HUES64 (cell line): ENCODE data around the gene NHSL1.

ENCODE experiments used
- H3K27ac ChIP-seq: 2 replicates; pipeline ENCODE4 v1.7.0; 2013; ENCODE audit warnings: low read depth, low read length, inconsistent platforms
- H3K27me3 ChIP-seq: 2 replicates; pipeline ENCODE4 v1.6.1; 2013; ENCODE audit warnings: mild to moderate bottlenecking, low read length; ENCODE audit not compliant: insufficient read depth
- H3K36me3 ChIP-seq: 2 replicates; pipeline ENCODE4 v1.6.1; 2013; ENCODE audit warnings: mild to moderate bottlenecking, low read length; ENCODE audit not compliant: insufficient read depth
- H3K4me1 ChIP-seq: 2 replicates; pipeline ENCODE4 v1.6.1; 2013; ENCODE audit warnings: mild to moderate bottlenecking, low read length, moderate library complexity; ENCODE audit not compliant: insufficient read depth
- H3K4me3 ChIP-seq: 2 replicates; pipeline ENCODE4 v1.5.1; 2013; ENCODE audit warnings: mild to moderate bottlenecking, low read length, moderate library complexity
- H3K9ac ChIP-seq: 2 replicates; pipeline ENCODE4 v1.6.1; 2013; ENCODE audit warnings: mild to moderate bottlenecking, low read depth, low read length
- H3K9me3 ChIP-seq: 2 replicates; pipeline ENCODE4 v1.6.1; 2013; ENCODE audit warnings: low read depth, low read length; ENCODE audit not compliant: insufficient read depth
- WGBS: fragments of 150-250, 120-280 bp; methylation state at CpG from one replicate; pipeline ENCODE4 v1.1.7; 2013; ENCODE audit warnings: missing lambda C conversion rate; 5-methylcytosine and 5-hydroxymethylcytosine counted together

NHSL1 gene

GRCh38 chr6:138492871-138493270 lies 6.4 kb downstream of the NHSL1 start:
- H3K36me3 ChIP-seq: peaks cover 3% of the 10 kb centered on the region; the same call in 1 of the 2 replicates
- no peaks in the 10 kb centered on the region for H3K9me3 ChIP-seq
- H3K27me3 ChIP-seq: no peaks in the 10 kb centered on the region
- WGBS: 97% methylated on average over 2 of the region's 2 CpGs
- H3K27ac ChIP-seq: peak overlapping the region; percentile 33; the same call in 1 of the 2 replicates
- no peak overlapping the region for H3K9ac ChIP-seq
- peaks cover 47% of the 10 kb centered on the region for H3K4me1 ChIP-seq
- no peak overlapping the region for H3K4me3 ChIP-seq

GRCh38 chr6:138492113-138492512 lies 7.2 kb downstream of the NHSL1 start:
- H3K36me3 ChIP-seq: peaks cover 3% of the 10 kb centered on the region; the same call in 1 of the 2 replicates
- WGBS: 80% methylated on average over 4 of the region's 4 CpGs
- no peaks in the 10 kb centered on the region for H3K9me3 ChIP-seq
- H3K27ac ChIP-seq: no peak overlapping the region
- H3K9ac ChIP-seq: no peak overlapping the region
- H3K4me3 ChIP-seq: no peak overlapping the region
- no peaks in the 10 kb centered on the region for H3K27me3 ChIP-seq
- peaks cover 41% of the 10 kb centered on the region for H3K4me1 ChIP-seq

- Histone ChIP-seq H3K36me3 (peaks cover 3% of the 10 kb centered on the region; the same call in 1 of the 2 replicates), H3K9me3 (no peaks in the 10 kb centered on the region), H3K27me3 (no peaks in the 10 kb centered on the region), H3K4me3 (no peak overlapping the region), H3K9ac (no peak overlapping the region), H3K4me1 (peaks cover 45% of the 10 kb centered on the region), H3K27ac (no peak overlapping the region)
- 98% methylated on average over 1 of the region's 1 CpG for WGBS
Observed at GRCh38 chr6:138491017-138491416, 8.3 kb downstream of the NHSL1 start.

GRCh38 chr6:138489846-138490245 lies 9.4 kb downstream of the NHSL1 start:
- no peaks in the 10 kb centered on the region for H3K36me3 ChIP-seq
- no peaks in the 10 kb centered on the region for H3K9me3 ChIP-seq
- H3K9ac ChIP-seq: no peak overlapping the region
- 78% methylated on average over 1 of the region's 2 CpGs for WGBS
- peaks cover 56% of the 10 kb centered on the region for H3K4me1 ChIP-seq
- H3K27ac ChIP-seq: no peak overlapping the region
- H3K27me3 ChIP-seq: no peaks in the 10 kb centered on the region
- no peak overlapping the region for H3K4me3 ChIP-seq

GRCh38 chr6:138487102-138487604 lies 12.1 kb downstream of the NHSL1 start:
- 93% methylated on average over 6 of the region's 6 CpGs for WGBS
- H3K4me3 ChIP-seq: no peak overlapping the region

GRCh38 chr6:138486249-138487101 lies 12.8 kb downstream of the NHSL1 start:
- Histone ChIP-seq H3K27ac (peak overlapping the region; percentile 51), H3K4me1 (peaks cover 45% of the 10 kb centered on the region), H3K36me3 (no peaks in the 10 kb centered on the region), H3K9ac (peak overlapping the region; percentile 37), H3K27me3 (no peaks in the 10 kb centered on the region), H3K4me3 (no peak overlapping the region), H3K9me3 (no peaks in the 10 kb centered on the region)
- WGBS: 67% methylated on average over 4 of the region's 4 CpGs

More at GRCh38 chr6:138487102-138487604, 12.1 kb downstream of the NHSL1 start:
- Histone ChIP-seq H3K27ac (no peak overlapping the region), H3K9me3 (no peaks in the 10 kb centered on the region), H3K36me3 (no peaks in the 10 kb centered on the region), H3K9ac (no peak overlapping the region), H3K27me3 (no peaks in the 10 kb centered on the region), H3K4me1 (peaks cover 49% of the 10 kb centered on the region)

- Histone ChIP-seq H3K4me3 (peak overlapping the region; percentile 31), H3K9me3 (no peaks in the 10 kb centered on the region), H3K9ac (peak overlapping the region; percentile 37; the same call in 1 of the 2 replicates), H3K27me3 (no peaks in the 10 kb centered on the region), H3K36me3 (no peaks in the 10 kb centered on the region), H3K4me1 (peaks cover 49% of the 10 kb centered on the region), H3K27ac (peak overlapping the region; percentile 51)
- WGBS: 62% methylated on average over 13 of the region's 13 CpGs
Observed at GRCh38 chr6:138485586-138486248, 13.6 kb downstream of the NHSL1 start.

- peak overlapping the region; percentile 51 for H3K27ac ChIP-seq
- H3K27me3 ChIP-seq: no peaks in the 10 kb centered on the region
- no peaks in the 10 kb centered on the region for H3K9me3 ChIP-seq
- peaks cover 49% of the 10 kb centered on the region for H3K4me1 ChIP-seq
- H3K36me3 ChIP-seq: 0 out of 2 replicates have a peak, but pooled peaks cover 3% of the 10 kb centered on the region
- H3K9ac ChIP-seq: peak overlapping the region; percentile 37
- 38% methylated on average over 10 of the region's 11 CpGs for WGBS
- peak overlapping the region; percentile 31 for H3K4me3 ChIP-seq
Observed at GRCh38 chr6:138485005-138485545, 14.2 kb downstream of the NHSL1 start.

GRCh38 chr6:138484018-138484731 lies 15.1 kb downstream of the NHSL1 start:
- no peak overlapping the region for H3K9ac ChIP-seq
- 82% methylated on average over 2 of the region's 3 CpGs for WGBS

GRCh38 chr6:138482816-138483215 lies 16.5 kb downstream of the NHSL1 start:
- Histone ChIP-seq H3K27ac (no peak overlapping the region), H3K9ac (no peak overlapping the region), H3K4me1 (peaks cover 49% of the 10 kb centered on the region), H3K4me3 (no peak overlapping the region), H3K36me3 (0 out of 2 replicates have a peak, but pooled peaks cover 4% of the 10 kb centered on the region), H3K9me3 (no peaks in the 10 kb centered on the region), H3K27me3 (no peaks in the 10 kb centered on the region)
- WGBS: 93% methylated on average over 2 of the region's 3 CpGs

More at GRCh38 chr6:138484018-138484731, 15.1 kb downstream of the NHSL1 start:
- no peaks in the 10 kb centered on the region for H3K9me3 ChIP-seq
- H3K4me3 ChIP-seq: no peak overlapping the region
- H3K27me3 ChIP-seq: no peaks in the 10 kb centered on the region
- peaks cover 49% of the 10 kb centered on the region for H3K4me1 ChIP-seq
- H3K36me3 ChIP-seq: 0 out of 2 replicates have a peak, but pooled peaks cover 4% of the 10 kb centered on the region
- peak overlapping the region; percentile 51 for H3K27ac ChIP-seq
